Neural cell (in vitro differentiated cells): ENCODE data around the gene BTAF1. TPM values are rescaled to one million over a fixed set of nuclear protein-coding genes. Genes with fewer than 3 reads are reported as not detected.

ENCODE experiments used
- H2AFZ ChIP-seq: fragments of 200-600, 300-800 bp; sonication (generic), shearing (Covaris generic); 2 replicates; pipeline ENCODE4 v1.6.0; 2014; ENCODE audit warnings: low read depth, mild to moderate bottlenecking, antibody characterized with exemption, low read length, moderate library complexity
- H3F3A ChIP-seq: fragments of 200-600 bp; shearing (Covaris generic); 2 replicates; pipeline ENCODE4 v1.6.1; 2016; ENCODE audit warnings: mild to moderate bottlenecking, moderate library complexity, mixed read lengths, antibody characterized with exemption, low read length; ENCODE audit not compliant: insufficient read depth, poor library complexity, severe bottlenecking
- H3K27ac ChIP-seq: fragments of 200-600, 300-800 bp; sonication (generic), shearing (Covaris generic); 2 replicates; pipeline ENCODE4 v1.5.1; 2014; ENCODE audit warnings: mild to moderate bottlenecking, low read length, moderate library complexity
- H3K27me3 ChIP-seq: fragments of 300-800, 200-600 bp; sonication (generic), shearing (Covaris generic); 2 replicates; pipeline ENCODE4 v1.6.0; 2014; ENCODE audit warnings: mild to moderate bottlenecking, low read depth, low read length, moderate library complexity; ENCODE audit not compliant: insufficient read depth
- H3K36me3 ChIP-seq: fragments of 300-800, 200-600 bp; sonication (generic), shearing (Covaris generic); 2 replicates; pipeline ENCODE4 v1.5.1; 2014; ENCODE audit warnings: mild to moderate bottlenecking, antibody characterized with exemption, low read length, moderate library complexity; ENCODE audit not compliant: insufficient read depth
- H3K4me2 ChIP-seq: fragments of 300-800, 200-600 bp; sonication (generic), shearing (Covaris generic); 2 replicates; pipeline ENCODE4 v1.6.0; 2014; ENCODE audit warnings: mild to moderate bottlenecking, low read length
- H3K4me3 ChIP-seq: fragments of 300-800, 200-600 bp; sonication (generic), shearing (Covaris generic); 2 replicates; pipeline ENCODE4 v1.5.1; 2014; ENCODE audit warnings: mild to moderate bottlenecking, low read length, moderate library complexity
- H3K79me2 ChIP-seq: fragments of 200-600 bp; shearing (Covaris generic); replicated peaks from 2 replicates; pipeline ENCODE4 v1.6.0; 2014; ENCODE audit warnings: mild to moderate bottlenecking, low read length, moderate library complexity; ENCODE audit not compliant: insufficient read depth
- H3K9ac ChIP-seq: fragments of 300-800, 200-600 bp; sonication (generic), shearing (Covaris generic); 2 replicates; pipeline ENCODE4 v1.6.1; 2016; ENCODE audit warnings: mild to moderate bottlenecking, low read length, mixed read lengths
- H3K9me2 ChIP-seq: fragments of 200-600 bp; shearing (Covaris generic); 2 replicates; pipeline ENCODE4 v1.6.1; 2016; ENCODE audit warnings: mild to moderate bottlenecking, low read length, mixed read lengths; ENCODE audit not compliant: insufficient read depth
- H3K9me3 ChIP-seq: fragments of 200-600, 300-800 bp; sonication (generic), shearing (Covaris generic); 2 replicates; pipeline ENCODE4 v1.6.1; 2016; ENCODE audit warnings: mild to moderate bottlenecking, mixed run types, low read length, moderate library complexity, mixed read lengths
- H4K20me1 ChIP-seq: fragments of 200-600 bp; shearing (Covaris generic); 2 replicates; pipeline ENCODE4 v1.6.1; 2016; ENCODE audit warnings: mild to moderate bottlenecking, mixed run types; ENCODE audit not compliant: insufficient read depth
- EP300 ChIP-seq: fragments of 450-650 bp; conservative IDR thresholded peaks from 2 replicates; pipeline ENCODE4 v1.6.1; 2014; ENCODE audit warnings: antibody characterized with exemption, mild to moderate bottlenecking, moderate library complexity; ENCODE audit not compliant: poor library complexity, severe bottlenecking
- EZH2 ChIP-seq: fragments of 200-600, 300-800 bp; shearing (Covaris generic), sonication (generic); IDR thresholded peaks from 2 replicates; pipeline ENCODE4 v1.6.1; 2014; ENCODE audit warnings: antibody characterized with exemption, low read length, borderline replicate concordance, mild to moderate bottlenecking; ENCODE audit not compliant: insufficient read depth, poor library complexity, severe bottlenecking
- MXI1 ChIP-seq: fragments of 450-650 bp; conservative IDR thresholded peaks from 2 replicates; pipeline ENCODE4 v1.6.1; 2014; ENCODE audit warnings: antibody characterized with exemption, mild to moderate bottlenecking; ENCODE audit not compliant: poor library complexity, severe bottlenecking
- POLR2AphosphoS5 ChIP-seq: IDR thresholded peaks from 2 replicates; pipeline ENCODE4 v1.6.1; 2012
- RAD21 ChIP-seq: fragments of 450-650 bp; conservative IDR thresholded peaks from 2 replicates; pipeline ENCODE4 v1.6.1; 2014; ENCODE audit warnings: antibody characterized with exemption, mild to moderate bottlenecking, moderate library complexity
- SMC3 ChIP-seq: fragments of 450-650 bp; conservative IDR thresholded peaks from 2 replicates; pipeline ENCODE4 v1.6.1; 2014; ENCODE audit warnings: antibody characterized with exemption, mild to moderate bottlenecking, moderate library complexity; ENCODE audit not compliant: poor library complexity
- TAF1 ChIP-seq: IDR thresholded peaks from 2 replicates; pipeline ENCODE4 v1.6.1; 2012; ENCODE audit warnings: low read depth
- polyA plus RNA-seq: library from polyadenylated mRNA; depleted of rRNA; stranded (reverse); fragments of >200 nt; gene quantifications from 2 replicates; pipeline ENCODE4 v1.2.3, GENCODE V29; 2014
- TF ChIP-seq, protein P1 (sequence below): IDR thresholded peaks from 2 replicates; pipeline ENCODE4 v1.6.1; 2012; ENCODE audit warnings: borderline replicate concordance
- TF ChIP-seq, protein P2 (sequence below): fragments of 450-650 bp; IDR thresholded peaks from 2 replicates; pipeline ENCODE4 v1.5.1; 2014; ENCODE audit warnings: antibody characterized with exemption, mild to moderate bottlenecking, moderate library complexity; ENCODE audit not compliant: poor library complexity, severe bottlenecking

Gene BTAF1
- polyA plus RNA-seq, 1 donor from 2014 or later: 69.4 TPM

DNA sequence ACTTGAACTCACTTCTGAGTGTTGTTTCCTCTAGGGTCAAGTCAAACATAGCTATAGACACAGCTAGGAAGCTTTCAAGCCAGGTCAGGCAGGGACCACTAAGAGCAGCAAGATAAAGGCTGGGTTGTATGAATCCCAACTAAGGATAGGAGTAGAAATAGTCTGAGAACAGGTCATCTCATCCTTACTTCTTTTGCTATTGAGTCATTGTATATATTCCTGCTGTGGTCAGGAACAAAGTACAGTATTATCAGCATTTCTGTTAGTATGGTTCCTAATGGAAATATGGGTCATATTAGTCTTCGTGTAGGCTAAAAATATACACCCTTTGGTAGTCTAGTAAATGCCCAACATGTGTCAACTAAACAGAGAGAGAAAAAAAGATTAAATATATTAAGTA, 145.3 kb downstream of the BTAF1 start:
- H3K27ac ChIP-seq: no peak overlapping the region
- H4K20me1 ChIP-seq: no peaks in the 10 kb centered on the region
- no peak overlapping the region for H3K9ac ChIP-seq
- no peaks in the 10 kb centered on the region for H3K79me2 ChIP-seq
- H3K9me3 ChIP-seq: no peaks in the 10 kb centered on the region
- no peak overlapping the region for H2AFZ ChIP-seq
- H3K9me2 ChIP-seq: no peaks in the 10 kb centered on the region
- H3F3A ChIP-seq: no peaks in the 10 kb centered on the region
- no peaks in the 10 kb centered on the region for H3K36me3 ChIP-seq
- no peak overlapping the region for H3K4me2 ChIP-seq
- no peak for TF ChIP-seq SMC3
- TF ChIP-seq POLR2AphosphoS5: no peak
- no peak for TF ChIP-seq MXI1
- TF ChIP-seq, protein P1, sequence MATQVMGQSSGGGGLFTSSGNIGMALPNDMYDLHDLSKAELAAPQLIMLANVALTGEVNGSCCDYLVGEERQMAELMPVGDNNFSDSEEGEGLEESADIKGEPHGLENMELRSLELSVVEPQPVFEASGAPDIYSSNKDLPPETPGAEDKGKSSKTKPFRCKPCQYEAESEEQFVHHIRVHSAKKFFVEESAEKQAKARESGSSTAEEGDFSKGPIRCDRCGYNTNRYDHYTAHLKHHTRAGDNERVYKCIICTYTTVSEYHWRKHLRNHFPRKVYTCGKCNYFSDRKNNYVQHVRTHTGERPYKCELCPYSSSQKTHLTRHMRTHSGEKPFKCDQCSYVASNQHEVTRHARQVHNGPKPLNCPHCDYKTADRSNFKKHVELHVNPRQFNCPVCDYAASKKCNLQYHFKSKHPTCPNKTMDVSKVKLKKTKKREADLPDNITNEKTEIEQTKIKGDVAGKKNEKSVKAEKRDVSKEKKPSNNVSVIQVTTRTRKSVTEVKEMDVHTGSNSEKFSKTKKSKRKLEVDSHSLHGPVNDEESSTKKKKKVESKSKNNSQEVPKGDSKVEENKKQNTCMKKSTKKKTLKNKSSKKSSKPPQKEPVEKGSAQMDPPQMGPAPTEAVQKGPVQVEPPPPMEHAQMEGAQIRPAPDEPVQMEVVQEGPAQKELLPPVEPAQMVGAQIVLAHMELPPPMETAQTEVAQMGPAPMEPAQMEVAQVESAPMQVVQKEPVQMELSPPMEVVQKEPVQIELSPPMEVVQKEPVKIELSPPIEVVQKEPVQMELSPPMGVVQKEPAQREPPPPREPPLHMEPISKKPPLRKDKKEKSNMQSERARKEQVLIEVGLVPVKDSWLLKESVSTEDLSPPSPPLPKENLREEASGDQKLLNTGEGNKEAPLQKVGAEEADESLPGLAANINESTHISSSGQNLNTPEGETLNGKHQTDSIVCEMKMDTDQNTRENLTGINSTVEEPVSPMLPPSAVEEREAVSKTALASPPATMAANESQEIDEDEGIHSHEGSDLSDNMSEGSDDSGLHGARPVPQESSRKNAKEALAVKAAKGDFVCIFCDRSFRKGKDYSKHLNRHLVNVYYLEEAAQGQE: no peak
- TF ChIP-seq, protein P2, sequence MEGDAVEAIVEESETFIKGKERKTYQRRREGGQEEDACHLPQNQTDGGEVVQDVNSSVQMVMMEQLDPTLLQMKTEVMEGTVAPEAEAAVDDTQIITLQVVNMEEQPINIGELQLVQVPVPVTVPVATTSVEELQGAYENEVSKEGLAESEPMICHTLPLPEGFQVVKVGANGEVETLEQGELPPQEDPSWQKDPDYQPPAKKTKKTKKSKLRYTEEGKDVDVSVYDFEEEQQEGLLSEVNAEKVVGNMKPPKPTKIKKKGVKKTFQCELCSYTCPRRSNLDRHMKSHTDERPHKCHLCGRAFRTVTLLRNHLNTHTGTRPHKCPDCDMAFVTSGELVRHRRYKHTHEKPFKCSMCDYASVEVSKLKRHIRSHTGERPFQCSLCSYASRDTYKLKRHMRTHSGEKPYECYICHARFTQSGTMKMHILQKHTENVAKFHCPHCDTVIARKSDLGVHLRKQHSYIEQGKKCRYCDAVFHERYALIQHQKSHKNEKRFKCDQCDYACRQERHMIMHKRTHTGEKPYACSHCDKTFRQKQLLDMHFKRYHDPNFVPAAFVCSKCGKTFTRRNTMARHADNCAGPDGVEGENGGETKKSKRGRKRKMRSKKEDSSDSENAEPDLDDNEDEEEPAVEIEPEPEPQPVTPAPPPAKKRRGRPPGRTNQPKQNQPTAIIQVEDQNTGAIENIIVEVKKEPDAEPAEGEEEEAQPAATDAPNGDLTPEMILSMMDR: no peak
- no peak for TF ChIP-seq EP300
- no peak for TF ChIP-seq RAD21
- no peak for TF ChIP-seq EZH2
- TF ChIP-seq TAF1: no peak
- no peaks in the 10 kb centered on the region for H3K27me3 ChIP-seq
- no peak overlapping the region for H3K4me3 ChIP-seq

DNA sequence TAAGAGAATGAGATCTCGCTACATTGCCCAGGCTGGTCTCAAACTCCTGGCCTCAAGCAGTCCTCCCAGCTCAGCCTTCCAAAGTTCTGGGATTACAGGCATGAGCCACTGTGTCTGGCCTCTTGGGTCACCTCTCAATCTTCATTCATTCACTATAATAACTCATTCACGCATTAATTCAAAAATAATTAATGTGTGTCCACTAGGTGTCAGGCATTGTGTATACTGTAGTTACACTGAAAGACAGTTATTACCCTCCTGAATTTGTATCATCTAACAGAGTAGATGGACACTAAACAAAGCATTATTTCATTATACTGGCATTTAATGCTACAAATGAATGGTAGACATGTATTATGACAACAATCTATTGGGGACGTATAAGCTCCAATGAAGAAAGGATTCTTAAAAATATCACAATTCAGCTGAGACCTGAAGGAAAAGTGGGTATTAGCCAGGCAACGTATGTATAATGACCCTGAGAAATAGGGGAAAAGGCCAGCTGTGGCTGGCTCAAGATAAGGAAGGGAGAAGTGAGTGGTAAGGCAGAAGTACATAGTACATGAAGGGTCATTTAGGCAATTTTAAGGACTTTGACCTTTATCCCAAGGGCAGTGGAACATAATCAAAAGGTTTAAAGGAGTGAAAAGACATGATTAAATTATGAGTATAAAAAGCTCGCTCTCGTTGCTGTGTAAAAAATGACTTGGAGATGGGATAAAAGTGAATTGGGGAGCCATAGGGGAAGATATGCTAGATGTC, 150.7 kb downstream of the BTAF1 start:
- Histone ChIP-seq H3F3A (no peaks in the 10 kb centered on the region), H3K4me2 (no peak overlapping the region), H3K9ac (no peak overlapping the region), H4K20me1 (no peaks in the 10 kb centered on the region), H3K36me3 (peaks cover 3% of the 10 kb centered on the region), H3K27me3 (no peaks in the 10 kb centered on the region), H3K4me3 (no peak overlapping the region), H2AFZ (no peak overlapping the region), H3K79me2 (no peaks in the 10 kb centered on the region), H3K27ac (no peak overlapping the region), H3K9me2 (no peaks in the 10 kb centered on the region), H3K9me3 (no peaks in the 10 kb centered on the region)
- TF ChIP-seq, protein P1: no peak
- TF ChIP-seq TAF1 (no peak), SMC3 (no peak), RAD21 (no peak), EZH2 (no peak), POLR2AphosphoS5 (no peak), EP300 (no peak), MXI1 (no peak)
- TF ChIP-seq, protein P2: no peak
